SK-N-SH (cell line): ENCODE data around the gene TUBGCP2. TPM values are rescaled to one million over a fixed set of nuclear protein-coding genes. Genes with fewer than 3 reads are reported as not detected.

Experiments
- CTCF ChIA-PET: fragments of 300-600, 350-600 bp; formaldehyde crosslinking; extraction: SDS; loops from one replicate; lab custom pipeline; 2021; lab: Yijun Ruan, JAX
- POLR2A ChIA-PET: fragments of 350-600 bp; sonication (Branson Sonifier 250); formaldehyde crosslinking; extraction: SDS; loops from one replicate; lab custom pipeline; 2020; ENCODE audit warnings: antibody characterized with exemption, inconsistent platforms; lab: Yijun Ruan, JAX
- DNase-seq: peaks from one replicate; pipeline ENCODE4 v3.0.0; 2012
- H2AFZ ChIP-seq: fragments of 200-600 bp; sonication (generic); 2 replicates; pipeline ENCODE4 v1.8.1; 2016; ENCODE audit warnings: antibody characterized with exemption, mild to moderate bottlenecking, low read depth
- H3F3A ChIP-seq: fragments of 200-600 bp; sonication (generic); replicated peaks from 2 replicates; pipeline ENCODE3; 2016; ENCODE audit warnings: antibody characterized with exemption, mild to moderate bottlenecking; ENCODE audit not compliant: insufficient read depth
- H3K27ac ChIP-seq, 2 experiments: fragments of 200-500 bp in 1 of 2; fragments of 200-600 bp in 1 of 2; sonication (Bioruptor generic) in 1 of 2; sonication (generic), shearing (Covaris generic) in 1 of 2; 2 replicates each; pipeline versions ENCODE4 v1.5.1 to v1.6.1; 2014 to 2016; ENCODE audit warnings: low read depth in 2 of 2, inconsistent platforms in 1 of 2, low read length in 1 of 2, mild to moderate bottlenecking in 1 of 2, mixed read lengths in 1 of 2
- H3K27me3 ChIP-seq: fragments of 200-600 bp; sonication (generic), shearing (Covaris generic); 2 replicates; pipeline ENCODE4 v1.6.1; 2016; ENCODE audit warnings: mixed run types; ENCODE audit not compliant: insufficient read depth
- H3K36me3 ChIP-seq, 2 experiments: fragments of 200-500 bp in 1 of 2; fragments of 200-600 bp in 1 of 2; sonication (Bioruptor generic) in 1 of 2; sonication (generic) in 1 of 2; replicated peaks in 1 of 2; 2 replicates each; pipeline versions ENCODE3 to v1.5.1; 2014 to 2016; ENCODE audit warnings: low read length in 1 of 2, mild to moderate bottlenecking in 1 of 2; ENCODE audit not compliant: insufficient read depth in 2 of 2, control insufficient read depth in 1 of 2
- H3K4me1 ChIP-seq, 2 experiments: fragments of 200-500 bp in 1 of 2; fragments of 200-600 bp in 1 of 2; sonication (Bioruptor generic) in 1 of 2; sonication (generic), shearing (Covaris generic) in 1 of 2; 2 replicates each; pipeline versions ENCODE4 v1.5.1 to v1.6.1; 2014 to 2016; ENCODE audit warnings: low read depth in 1 of 2, low read length in 1 of 2, mixed run types in 1 of 2; ENCODE audit not compliant: insufficient read depth in 2 of 2, control insufficient read depth in 1 of 2
- H3K4me2 ChIP-seq: fragments of 200-600 bp; sonication (generic), shearing (Covaris generic); 2 replicates; pipeline ENCODE4 v1.6.1; 2017; ENCODE audit warnings: mixed run types
- H3K4me3 ChIP-seq, 2 experiments: fragments of 200-500 bp in 1 of 2; fragments of 200-600 bp in 1 of 2; sonication (Bioruptor generic) in 1 of 2; sonication (generic), shearing (Covaris generic) in 1 of 2; 2 replicates each; pipeline versions ENCODE4 v1.5.1 to v1.8.1; 2014 to 2016; ENCODE audit warnings: low read depth in 2 of 2, inconsistent platforms in 1 of 2, low read length in 1 of 2, mild to moderate bottlenecking in 1 of 2, mixed read lengths in 1 of 2, moderate library complexity in 1 of 2
- H3K79me2 ChIP-seq: fragments of 200-600 bp; sonication (generic); 2 replicates; pipeline ENCODE4 v1.8.1; 2017; ENCODE audit warnings: mild to moderate bottlenecking; ENCODE audit not compliant: insufficient read depth
- H3K9ac ChIP-seq: fragments of 200-600 bp; sonication (generic); 2 replicates; pipeline ENCODE4 v1.6.1; 2017; ENCODE audit warnings: mixed run types
- H3K9me2 ChIP-seq: fragments of 200-600 bp; sonication (generic); 2 replicates; pipeline ENCODE4 v1.6.1; 2017; ENCODE audit warnings: mixed run types
- H3K9me3 ChIP-seq: fragments of 200-600 bp; sonication (generic); 2 replicates; pipeline ENCODE4 v1.6.1; 2017; ENCODE audit warnings: mixed run types, mild to moderate bottlenecking, moderate library complexity
- H4K20me1 ChIP-seq: fragments of 200-600 bp; sonication (generic); 2 replicates; pipeline ENCODE4 v1.6.1; 2017; ENCODE audit warnings: mild to moderate bottlenecking, mixed run types; ENCODE audit not compliant: insufficient read depth
- ELF1 ChIP-seq: IDR thresholded peaks from 2 replicates; pipeline ENCODE4 v1.4.0; 2012
- EZH2phosphoT487 ChIP-seq: fragments of 200-600 bp; sonication (generic); IDR thresholded peaks from 2 replicates; pipeline ENCODE4 v1.6.1; 2017; ENCODE audit warnings: low read depth, mixed run types, mild to moderate bottlenecking, antibody characterized with exemption, moderate library complexity, borderline replicate concordance
- FOSL2 ChIP-seq: IDR thresholded peaks from 2 replicates; pipeline ENCODE4 v1.4.0; 2012; ENCODE audit warnings: low read depth, mild to moderate bottlenecking, moderate library complexity, borderline replicate concordance
- FOXJ3 ChIP-seq: sonication (generic); formaldehyde crosslinking; IDR thresholded peaks from 2 replicates; pipeline ENCODE4 v1.5.1; 2020; ENCODE audit warnings: mild to moderate bottlenecking, missing genetic modification reagents
- GATA2 ChIP-seq: sonication (generic); formaldehyde crosslinking; IDR thresholded peaks from 2 replicates; pipeline ENCODE4 v1.5.0; 2020; ENCODE audit warnings: mild to moderate bottlenecking, missing genetic modification reagents
- JUND ChIP-seq: IDR thresholded peaks from 2 replicates; pipeline ENCODE4 v1.4.0; 2012
- NFIC ChIP-seq: IDR thresholded peaks from 2 replicates; pipeline ENCODE4 v1.4.0; 2012; ENCODE audit warnings: borderline replicate concordance
- PBX3 ChIP-seq: IDR thresholded peaks from 2 replicates; pipeline ENCODE4; 2012
- RCOR1 ChIP-seq: fragments of 150-350 bp; IDR thresholded peaks from 2 replicates; pipeline ENCODE4 v1.6.1; 2017; ENCODE audit warnings: antibody characterized with exemption, low read length
- REST ChIP-seq: IDR thresholded peaks from 2 replicates; pipeline ENCODE4 v1.6.1; 2012; ENCODE audit warnings: mild to moderate bottlenecking, low read depth, low read length, moderate library complexity
- RXRA ChIP-seq: IDR thresholded peaks from 2 replicates; pipeline ENCODE4 v1.4.0; 2012; ENCODE audit warnings: low read depth, mild to moderate bottlenecking, borderline replicate concordance
- TCF12 ChIP-seq: IDR thresholded peaks from 2 replicates; pipeline ENCODE4 v1.4.0; 2012
- TEAD4 ChIP-seq: IDR thresholded peaks from 2 replicates; pipeline ENCODE4 v1.4.0; 2012; ENCODE audit warnings: mild to moderate bottlenecking, borderline replicate concordance; ENCODE audit not compliant: insufficient read depth
- YY1 ChIP-seq: IDR thresholded peaks from 2 replicates; pipeline ENCODE4 v1.4.0; 2012; ENCODE audit warnings: low read depth, mild to moderate bottlenecking
- WGBS: methylation state at CpG from one replicate; pipeline ENCODE4 v1.1.6; 2017; ENCODE audit warnings: low lambda C conversion rate; 5-methylcytosine and 5-hydroxymethylcytosine counted together
- polyA plus RNA-seq, 3 experiments: library from polyadenylated mRNA; depleted of rRNA; stranded (reverse); fragments of >200 nt; gene quantifications; 2 replicates each; pipeline ENCODE4 v1.2.3, GENCODE V29; 2012
- TF ChIP-seq, protein P1 (sequence below): fragments of 150-350 bp; IDR thresholded peaks from 2 replicates; pipeline ENCODE4 v1.6.1; 2016; ENCODE audit warnings: mild to moderate bottlenecking, low read depth, low read length
- TF ChIP-seq, protein P2 (sequence below): fragments of 150-350 bp; IDR thresholded peaks from 2 replicates; pipeline ENCODE4 v1.6.1; 2017; ENCODE audit warnings: antibody characterized with exemption, low read length, low read depth, borderline replicate concordance

The TUBGCP2 gene
- polyA plus RNA-seq, 1 of the 3 experiments (the other 2 are of a cell fraction): 49.1 TPM

GRCh38 chr10:133355266-133355665 is 46.6 kb upstream of the TUBGCP2 start (continued):
- no peak for TF ChIP-seq RXRA
- no peak for TF ChIP-seq GATA2 (CRISPR knock-in tag)
- no peak for TF ChIP-seq TCF12
- TF ChIP-seq, protein P1, sequence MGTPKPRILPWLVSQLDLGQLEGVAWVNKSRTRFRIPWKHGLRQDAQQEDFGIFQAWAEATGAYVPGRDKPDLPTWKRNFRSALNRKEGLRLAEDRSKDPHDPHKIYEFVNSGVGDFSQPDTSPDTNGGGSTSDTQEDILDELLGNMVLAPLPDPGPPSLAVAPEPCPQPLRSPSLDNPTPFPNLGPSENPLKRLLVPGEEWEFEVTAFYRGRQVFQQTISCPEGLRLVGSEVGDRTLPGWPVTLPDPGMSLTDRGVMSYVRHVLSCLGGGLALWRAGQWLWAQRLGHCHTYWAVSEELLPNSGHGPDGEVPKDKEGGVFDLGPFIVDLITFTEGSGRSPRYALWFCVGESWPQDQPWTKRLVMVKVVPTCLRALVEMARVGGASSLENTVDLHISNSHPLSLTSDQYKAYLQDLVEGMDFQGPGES: no peak
- TF ChIP-seq, protein P2, sequence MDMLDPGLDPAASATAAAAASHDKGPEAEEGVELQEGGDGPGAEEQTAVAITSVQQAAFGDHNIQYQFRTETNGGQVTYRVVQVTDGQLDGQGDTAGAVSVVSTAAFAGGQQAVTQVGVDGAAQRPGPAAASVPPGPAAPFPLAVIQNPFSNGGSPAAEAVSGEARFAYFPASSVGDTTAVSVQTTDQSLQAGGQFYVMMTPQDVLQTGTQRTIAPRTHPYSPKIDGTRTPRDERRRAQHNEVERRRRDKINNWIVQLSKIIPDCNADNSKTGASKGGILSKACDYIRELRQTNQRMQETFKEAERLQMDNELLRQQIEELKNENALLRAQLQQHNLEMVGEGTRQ: no peak
- TF ChIP-seq TEAD4: no peak
- no peak for TF ChIP-seq REST
- no peak for TF ChIP-seq FOXJ3 (CRISPR knock-in tag)
- TF ChIP-seq, all 33 proteins: peak for 0

GRCh38 chr10:133354672-133355240 is 46.1 kb upstream of the TUBGCP2 start:
- no peaks in the 10 kb centered on the region for H3K27me3 ChIP-seq
- no peaks in the 10 kb centered on the region for H3K9me3 ChIP-seq
- ChIA-PET POLR2A (no interaction called here), CTCF (interaction anchor here (0.9 to 9.1 kb wide), 2 partner anchors 8 to 26 kb away, joined by 4 to 73 read pairs; partner anchors contain the start of gene PRAP1)
- H3K27ac ChIP-seq: no peak overlapping the region
- DNase-seq: no peak
- no peak overlapping the region for H2AFZ ChIP-seq
- peaks cover 0 to 30% of the 10 kb centered on the region in 2 experiments; a peak in 1 of 4 replicates for H3K4me1 ChIP-seq
- no peak overlapping the region for H3K4me3 ChIP-seq
- H3K9ac ChIP-seq: no peak overlapping the region
- WGBS: no CpG with 5 or more reads among the region's 14 CpGs
- H3K79me2 ChIP-seq: no peaks in the 10 kb centered on the region
- H3K36me3 ChIP-seq: peaks cover 0 to 3% of the 10 kb centered on the region in 2 experiments
- H3K9me2 ChIP-seq: no peaks in the 10 kb centered on the region
- H3K4me2 ChIP-seq: no peak overlapping the region
- no peaks in the 10 kb centered on the region for H4K20me1 ChIP-seq
- no peaks in the 10 kb centered on the region for H3F3A ChIP-seq
- no peak for TF ChIP-seq JUND
- TF ChIP-seq ELF1: no peak
- no peak for TF ChIP-seq FOSL2
- TF ChIP-seq EZH2phosphoT487: no peak
- no peak for TF ChIP-seq TCF12
- TF ChIP-seq TEAD4: no peak
- no peak for TF ChIP-seq NFIC
- no peak for TF ChIP-seq PBX3
- TF ChIP-seq RCOR1: no peak
- TF ChIP-seq YY1: no peak
- no peak for TF ChIP-seq RXRA
- TF ChIP-seq GATA2 (CRISPR knock-in tag): no peak
- TF ChIP-seq, all 33 proteins: peak for 0
